G401.6 (cell line): ENCODE data around the gene SAMD4A.
"Not testable (repeated sequence)": the region's sequence is repeated elsewhere in the genome, so short reads cannot be mapped to it uniquely, and the experiment has no call there.

Source experiments
- FAIRE-seq: peaks from 2 replicates; lab custom pipeline; 2012; peaks lifted over from hg19 to GRCh38; lab: Jason Lieb, UNC

Gene SAMD4A

GRCh38 chr14:54597795-54598443, 31.0 kb downstream of the SAMD4A start:
- FAIRE-seq: no peak

- no peak for FAIRE-seq
These were observed 33.2 kb downstream of the SAMD4A start for GRCh38 chr14:54599966-54600716.

- peak; percentile 49 for FAIRE-seq
These were observed 33.8 kb downstream of the SAMD4A start for GRCh38 chr14:54600717-54601109.

GRCh38 chr14:54603362-54603761, 36.4 kb downstream of the SAMD4A start:
- FAIRE-seq: no peak

GRCh38 chr14:54606178-54606577, 39.2 kb downstream of the SAMD4A start:
- no peak for FAIRE-seq

- FAIRE-seq: no peak
These were observed 39.8 kb downstream of the SAMD4A start for GRCh38 chr14:54606631-54607133.

- FAIRE-seq: no peak
These were observed 42.6 kb downstream of the SAMD4A start for GRCh38 chr14:54609576-54609975.

- no peak for FAIRE-seq
These were observed 43.4 kb downstream of the SAMD4A start for GRCh38 chr14:54610051-54610977.

GRCh38 chr14:54614296-54614695, 47.4 kb downstream of the SAMD4A start:
- no peak for FAIRE-seq

GRCh38 chr14:54617467-54617866, 50.5 kb downstream of the SAMD4A start:
- FAIRE-seq: no peak

GRCh38 chr14:54621686-54622085, 54.8 kb downstream of the SAMD4A start:
- no peak for FAIRE-seq

GRCh38 chr14:54622192-54622958, 55.4 kb downstream of the SAMD4A start:
- FAIRE-seq: no peak

GRCh38 chr14:54623279-54624004, 56.5 kb downstream of the SAMD4A start:
- no peak for FAIRE-seq

GRCh38 chr14:54624005-54624358, 57.1 kb downstream of the SAMD4A start:
- FAIRE-seq: not testable (repeated sequence)

- no peak for FAIRE-seq
These were observed 58.2 kb downstream of the SAMD4A start for GRCh38 chr14:54625112-54625511.

GRCh38 chr14:54627219-54627539, 60.3 kb downstream of the SAMD4A start:
- FAIRE-seq: no peak

GRCh38 chr14:54627540-54628363, 60.8 kb downstream of the SAMD4A start:
- no peak for FAIRE-seq

- FAIRE-seq: no peak
These were observed 62.3 kb downstream of the SAMD4A start for GRCh38 chr14:54629183-54629582.

- no peak for FAIRE-seq
These were observed 62.9 kb downstream of the SAMD4A start for GRCh38 chr14:54629635-54630360.

GRCh38 chr14:54631016-54631415, 64.1 kb downstream of the SAMD4A start:
- no peak for FAIRE-seq
